MM.1S (cell line): Measurements from ENCODE around the gene GSG1L.

Source experiments
- CTCF ChIP-seq: fragments of 300-600 bp; sonication (generic); IDR thresholded peaks from 2 replicates; pipeline ENCODE4 v1.5.1; 2016; ENCODE audit warnings: antibody characterized with exemption, low read length, mixed read lengths
- EZH2phosphoT487 ChIP-seq: fragments of 300-600 bp; sonication (generic); IDR thresholded peaks from 2 replicates; pipeline ENCODE4 v1.6.1; 2018; ENCODE audit warnings: antibody characterized with exemption, low read length

- no peak for TF ChIP-seq CTCF
- TF ChIP-seq EZH2phosphoT487 = no peak
Observed at GRCh38 chr16:27961296-27961620, 102.3 kb downstream of the GSG1L start.
